RWPE2 (cell line): ENCODE measurements around the gene MRPL9.

Experiments used
- ATAC-seq: fragments of 200-7000 bp; cut with Tn5 transposase; 3 replicates; pipeline ENCODE4 v1.9.1; 2021; ENCODE audit warnings: low read depth
- DNase-seq: peaks from one replicate; pipeline ENCODE4 v3.0.0-alpha.2; 2020; ENCODE audit warnings: low spot score
- H3K27ac ChIP-seq: fragments of 450-650 bp; 2 replicates; pipeline ENCODE4 v1.5.1; 2017; ENCODE audit warnings: mild to moderate bottlenecking; ENCODE audit not compliant: poor library complexity, severe bottlenecking
- H3K27me3 ChIP-seq: fragments of 250-450 bp; sonication (Bioruptor Pico); 2 replicates; pipeline ENCODE4 v1.5.1; 2021; ENCODE audit warnings: mild to moderate bottlenecking, moderate library complexity; ENCODE audit not compliant: insufficient read depth, poor library complexity, severe bottlenecking
- H3K36me3 ChIP-seq: fragments of 250-450 bp; sonication (Bioruptor Pico); 2 replicates; pipeline ENCODE4 v1.5.1; 2020; ENCODE audit warnings: low read depth, mild to moderate bottlenecking, moderate library complexity
- H3K4me1 ChIP-seq: fragments of 250-450 bp; sonication (Bioruptor Pico); 2 replicates; pipeline ENCODE4 v1.5.1; 2021; ENCODE audit warnings: mild to moderate bottlenecking, moderate library complexity; ENCODE audit not compliant: insufficient read depth, poor library complexity, severe bottlenecking
- H3K4me3 ChIP-seq: fragments of 250-450 bp; sonication (Bioruptor Pico); 2 replicates; pipeline ENCODE4 v1.5.1; 2021; ENCODE audit warnings: mild to moderate bottlenecking, moderate library complexity; ENCODE audit not compliant: severe bottlenecking
- H3K9me3 ChIP-seq: fragments of 250-450 bp; sonication (Bioruptor Pico); 2 replicates; pipeline ENCODE4 v1.5.1; 2021; ENCODE audit warnings: mild to moderate bottlenecking, moderate library complexity; ENCODE audit not compliant: severe bottlenecking
- TF ChIP-seq, protein P1 (sequence below): fragments of 450-650 bp; IDR thresholded peaks from one replicate; pipeline ENCODE4 v1.5.1; 2017; ENCODE audit warnings: mild to moderate bottlenecking, moderate library complexity; ENCODE audit not compliant: poor library complexity, severe bottlenecking

Gene MRPL9

DNA sequence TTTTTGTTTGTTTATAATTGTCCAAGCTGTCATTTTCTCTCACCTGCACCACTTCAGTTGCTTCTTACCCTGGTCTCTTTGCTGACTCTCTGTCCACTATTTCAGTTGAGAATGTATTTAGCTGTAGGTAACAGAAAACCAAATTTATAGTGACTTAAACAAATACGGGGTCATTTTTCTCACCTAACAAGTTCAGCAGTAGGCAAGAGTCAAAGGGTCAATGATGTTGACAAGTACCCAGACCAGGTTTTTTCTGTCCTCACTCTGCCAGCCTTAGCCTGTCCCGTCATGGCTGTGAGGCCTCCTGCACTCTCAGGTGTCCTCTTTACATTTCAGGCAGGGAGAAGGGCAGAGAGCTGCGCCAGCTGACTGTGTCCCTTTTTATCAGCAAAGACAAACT lies 30.2 kb downstream of the MRPL9 start:
- TF ChIP-seq, protein P1, sequence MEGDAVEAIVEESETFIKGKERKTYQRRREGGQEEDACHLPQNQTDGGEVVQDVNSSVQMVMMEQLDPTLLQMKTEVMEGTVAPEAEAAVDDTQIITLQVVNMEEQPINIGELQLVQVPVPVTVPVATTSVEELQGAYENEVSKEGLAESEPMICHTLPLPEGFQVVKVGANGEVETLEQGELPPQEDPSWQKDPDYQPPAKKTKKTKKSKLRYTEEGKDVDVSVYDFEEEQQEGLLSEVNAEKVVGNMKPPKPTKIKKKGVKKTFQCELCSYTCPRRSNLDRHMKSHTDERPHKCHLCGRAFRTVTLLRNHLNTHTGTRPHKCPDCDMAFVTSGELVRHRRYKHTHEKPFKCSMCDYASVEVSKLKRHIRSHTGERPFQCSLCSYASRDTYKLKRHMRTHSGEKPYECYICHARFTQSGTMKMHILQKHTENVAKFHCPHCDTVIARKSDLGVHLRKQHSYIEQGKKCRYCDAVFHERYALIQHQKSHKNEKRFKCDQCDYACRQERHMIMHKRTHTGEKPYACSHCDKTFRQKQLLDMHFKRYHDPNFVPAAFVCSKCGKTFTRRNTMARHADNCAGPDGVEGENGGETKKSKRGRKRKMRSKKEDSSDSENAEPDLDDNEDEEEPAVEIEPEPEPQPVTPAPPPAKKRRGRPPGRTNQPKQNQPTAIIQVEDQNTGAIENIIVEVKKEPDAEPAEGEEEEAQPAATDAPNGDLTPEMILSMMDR: no peak
- no peak for DNase-seq
- ATAC-seq: no peak
- Histone ChIP-seq H3K4me3 (no peak overlapping the region), H3K27me3 (no peaks in the 10 kb centered on the region), H3K9me3 (peaks cover 3% of the 10 kb centered on the region), H3K4me1 (no peaks in the 10 kb centered on the region), H3K36me3 (no peaks in the 10 kb centered on the region), H3K27ac (no peak overlapping the region)

DNA sequence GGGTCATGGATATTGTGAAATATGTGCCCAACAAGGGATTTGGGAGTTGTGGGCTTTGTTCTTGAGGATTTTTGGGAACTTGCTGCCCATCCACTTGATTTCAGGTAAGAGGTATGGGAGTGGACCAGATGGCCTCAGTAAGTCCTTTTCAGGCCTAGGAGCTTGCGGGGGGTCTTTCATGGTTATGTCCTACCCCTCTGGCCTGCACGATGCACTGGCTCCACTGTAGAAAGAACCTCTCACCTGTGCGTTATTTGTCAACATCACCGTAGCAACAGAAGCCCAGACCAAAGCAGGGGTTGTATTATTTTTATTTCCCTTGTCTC lies 33.4 kb downstream of the MRPL9 start:
- no peaks in the 10 kb centered on the region for H3K9me3 ChIP-seq
- H3K4me3 ChIP-seq: no peak overlapping the region
- ATAC-seq (no peak), DNase-seq (no peak)
- no peaks in the 10 kb centered on the region for H3K27me3 ChIP-seq
- TF ChIP-seq, protein P1: no peak
- no peaks in the 10 kb centered on the region for H3K36me3 ChIP-seq
- H3K4me1 ChIP-seq: no peaks in the 10 kb centered on the region
- no peak overlapping the region for H3K27ac ChIP-seq

DNA sequence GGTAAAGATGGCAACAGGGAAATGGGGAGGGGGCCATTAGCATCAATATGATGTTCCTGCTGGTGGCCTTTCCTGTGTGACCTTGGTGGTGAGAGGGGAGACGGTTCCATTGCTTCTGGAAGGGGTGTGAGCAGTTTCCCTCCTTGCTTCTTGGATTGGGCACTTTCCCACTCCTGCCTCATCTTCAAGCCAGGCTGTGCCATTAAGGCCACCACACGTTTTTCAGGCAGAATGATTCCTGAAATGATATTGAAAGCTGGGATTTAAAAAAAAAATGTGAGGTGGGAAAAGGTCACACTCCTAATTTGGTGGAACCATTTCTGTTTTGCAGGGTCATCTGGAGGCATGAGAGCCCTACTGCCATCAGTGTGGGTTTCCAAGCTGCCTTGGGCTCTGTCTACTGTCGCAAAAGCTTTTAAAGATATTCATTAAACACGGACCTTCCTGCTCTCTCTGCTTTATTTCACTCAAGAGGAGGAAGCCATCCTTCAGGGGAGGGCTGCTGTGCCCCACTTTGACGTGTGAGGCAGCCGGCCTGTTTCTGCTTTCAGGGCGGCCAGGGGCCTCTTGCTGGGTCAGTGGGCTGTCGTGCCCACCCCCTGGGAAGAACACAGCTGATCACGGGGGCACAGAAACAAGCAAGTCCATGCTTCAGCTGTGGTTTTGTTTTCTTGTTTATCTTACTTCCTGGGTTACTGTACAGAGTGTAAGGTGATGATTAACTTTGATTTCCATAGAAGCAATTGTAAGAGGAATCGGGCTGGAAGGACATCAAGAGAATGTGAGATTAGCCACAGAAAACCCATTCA lies 33.9 kb downstream of the MRPL9 start:
- ATAC-seq: no peak
- H3K4me1 ChIP-seq: no peaks in the 10 kb centered on the region
- H3K4me3 ChIP-seq: no peak overlapping the region
- TF ChIP-seq, protein P1: no peak
- H3K9me3 ChIP-seq: no peaks in the 10 kb centered on the region
- H3K27me3 ChIP-seq: no peaks in the 10 kb centered on the region
- no peaks in the 10 kb centered on the region for H3K36me3 ChIP-seq
- no peak for DNase-seq
- no peak overlapping the region for H3K27ac ChIP-seq

DNA sequence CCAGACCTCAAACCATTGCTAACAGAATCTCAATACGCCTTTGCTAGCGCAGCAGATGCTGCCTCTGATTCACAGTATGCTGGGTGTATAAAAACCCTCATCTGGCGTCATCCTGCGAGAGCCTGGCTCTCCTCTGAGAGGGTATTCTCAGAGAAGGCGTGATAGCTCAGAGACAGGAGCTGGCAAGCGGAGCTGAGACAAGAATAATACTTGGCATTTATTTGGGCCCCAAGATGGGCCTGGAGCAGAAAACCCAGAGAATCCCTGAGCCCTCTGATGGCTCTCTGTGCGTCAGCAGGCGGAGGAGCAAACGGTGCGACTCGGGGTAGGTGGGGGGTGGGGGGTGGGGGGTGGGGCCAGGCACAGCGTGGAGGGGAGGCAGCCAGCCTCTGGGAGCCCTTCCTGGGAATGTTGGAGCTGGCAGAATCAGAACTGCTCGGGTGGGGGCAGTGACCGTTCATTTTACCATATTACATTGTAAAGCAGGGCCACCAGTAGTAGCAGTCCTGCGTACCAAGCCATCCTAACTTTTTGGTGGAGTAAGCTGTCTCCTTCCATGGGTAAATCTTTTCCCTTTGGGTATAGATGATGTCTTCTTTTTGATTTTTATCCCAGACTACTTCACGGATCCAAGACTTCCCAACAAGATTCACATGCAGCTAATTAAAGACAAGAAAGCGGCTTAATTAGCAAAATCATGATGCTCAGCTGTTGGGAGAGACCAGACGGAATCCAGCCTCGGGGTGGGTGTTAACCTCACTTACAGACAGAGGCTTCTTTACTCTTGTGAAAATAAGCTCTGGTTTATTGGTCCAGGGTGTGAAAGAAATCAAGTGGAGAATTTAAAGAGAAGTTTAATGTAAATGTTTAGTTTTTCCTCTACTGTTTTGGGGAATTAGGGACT lies 34.9 kb downstream of the MRPL9 start:
- H3K27me3 ChIP-seq: no peaks in the 10 kb centered on the region
- ATAC-seq (no peak), DNase-seq (no peak)
- H3K36me3 ChIP-seq: no peaks in the 10 kb centered on the region
- H3K9me3 ChIP-seq: no peaks in the 10 kb centered on the region
- no peak overlapping the region for H3K4me3 ChIP-seq
- H3K4me1 ChIP-seq: no peaks in the 10 kb centered on the region
- TF ChIP-seq, protein P1: no peak
- no peak overlapping the region for H3K27ac ChIP-seq
